Measurements from ENCODE around the gene OR2S2.
"Not testable (repeated sequence)": the region's sequence is repeated elsewhere in the genome, so short reads cannot be mapped to it uniquely, and the experiment has no call there.

The OR2S2 gene, protein sequence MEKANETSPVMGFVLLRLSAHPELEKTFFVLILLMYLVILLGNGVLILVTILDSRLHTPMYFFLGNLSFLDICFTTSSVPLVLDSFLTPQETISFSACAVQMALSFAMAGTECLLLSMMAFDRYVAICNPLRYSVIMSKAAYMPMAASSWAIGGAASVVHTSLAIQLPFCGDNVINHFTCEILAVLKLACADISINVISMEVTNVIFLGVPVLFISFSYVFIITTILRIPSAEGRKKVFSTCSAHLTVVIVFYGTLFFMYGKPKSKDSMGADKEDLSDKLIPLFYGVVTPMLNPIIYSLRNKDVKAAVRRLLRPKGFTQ

DNA sequence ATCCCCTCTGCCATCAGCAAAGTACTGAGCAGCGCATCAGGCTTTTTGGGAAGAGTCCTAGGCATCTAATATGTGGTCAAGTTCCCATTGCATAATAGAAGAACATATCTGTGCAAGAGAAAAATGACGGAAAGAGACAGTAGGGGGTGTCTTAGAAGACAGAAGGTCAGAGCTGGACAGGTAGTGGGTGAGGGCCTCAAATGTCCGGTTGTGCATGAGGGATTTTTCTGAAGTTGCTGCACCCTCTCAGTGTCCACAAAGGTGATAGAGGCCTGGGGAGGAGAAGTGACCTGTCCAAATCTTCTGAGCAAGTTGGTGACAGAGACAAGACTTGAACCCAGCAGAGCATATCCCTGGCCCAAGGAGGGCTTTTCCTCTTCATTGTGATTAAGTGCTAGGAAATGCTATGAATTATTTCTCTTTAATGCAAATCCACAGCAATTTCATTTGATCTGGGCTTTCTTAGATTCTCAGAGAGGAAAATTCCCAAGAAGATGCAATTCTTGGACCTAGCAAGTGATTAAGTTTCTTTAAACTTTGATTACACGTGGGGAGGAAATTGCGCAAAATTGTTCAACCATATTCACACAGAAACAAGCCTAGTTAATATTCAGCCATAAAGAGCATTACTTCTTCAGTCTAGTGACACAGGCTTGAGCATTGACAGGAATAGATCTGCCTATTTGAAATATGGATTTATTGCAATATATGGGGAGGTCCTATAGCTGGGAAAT, at the start of gene OR2S2:
TSS of gene OR2S2 (minus strand) at position 51 of the 734 bp plus-strand sequence. CDS start 56 bp downstream, outside the sequence.
- no peak for DNase-seq (ENCODE audit: low read depth)
- TF ChIP-seq, protein P1, sequence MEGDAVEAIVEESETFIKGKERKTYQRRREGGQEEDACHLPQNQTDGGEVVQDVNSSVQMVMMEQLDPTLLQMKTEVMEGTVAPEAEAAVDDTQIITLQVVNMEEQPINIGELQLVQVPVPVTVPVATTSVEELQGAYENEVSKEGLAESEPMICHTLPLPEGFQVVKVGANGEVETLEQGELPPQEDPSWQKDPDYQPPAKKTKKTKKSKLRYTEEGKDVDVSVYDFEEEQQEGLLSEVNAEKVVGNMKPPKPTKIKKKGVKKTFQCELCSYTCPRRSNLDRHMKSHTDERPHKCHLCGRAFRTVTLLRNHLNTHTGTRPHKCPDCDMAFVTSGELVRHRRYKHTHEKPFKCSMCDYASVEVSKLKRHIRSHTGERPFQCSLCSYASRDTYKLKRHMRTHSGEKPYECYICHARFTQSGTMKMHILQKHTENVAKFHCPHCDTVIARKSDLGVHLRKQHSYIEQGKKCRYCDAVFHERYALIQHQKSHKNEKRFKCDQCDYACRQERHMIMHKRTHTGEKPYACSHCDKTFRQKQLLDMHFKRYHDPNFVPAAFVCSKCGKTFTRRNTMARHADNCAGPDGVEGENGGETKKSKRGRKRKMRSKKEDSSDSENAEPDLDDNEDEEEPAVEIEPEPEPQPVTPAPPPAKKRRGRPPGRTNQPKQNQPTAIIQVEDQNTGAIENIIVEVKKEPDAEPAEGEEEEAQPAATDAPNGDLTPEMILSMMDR (conservative IDR thresholded peaks at IDR 0.05; ENCODE audit: low read depth, low read length) = no peak
- no peak within 1 kb of the TSS for H3K4me3 ChIP-seq (ENCODE audit: low read depth, low read length)

DNA sequence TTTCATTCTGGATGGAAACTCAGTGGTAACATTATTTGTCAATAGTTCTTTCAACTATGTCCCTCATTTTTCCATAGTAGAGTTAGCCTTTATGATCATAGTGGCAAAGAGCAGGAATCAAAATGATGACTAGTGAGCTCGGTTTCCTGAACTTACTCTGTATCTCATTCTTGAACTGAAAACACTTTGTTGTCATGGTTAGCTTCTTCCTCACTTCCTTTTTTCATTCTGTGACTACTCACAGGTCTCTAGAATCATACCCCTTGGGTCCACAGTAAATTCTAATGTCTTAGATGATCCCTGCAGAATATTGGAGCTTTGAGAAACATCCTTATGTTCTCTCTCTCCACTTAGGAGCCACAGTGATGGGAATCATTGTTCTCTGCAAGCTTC, 49.4 kb upstream of the OR2S2 start:
- no peak for DNase-seq (ENCODE audit: low read depth)

DNA sequence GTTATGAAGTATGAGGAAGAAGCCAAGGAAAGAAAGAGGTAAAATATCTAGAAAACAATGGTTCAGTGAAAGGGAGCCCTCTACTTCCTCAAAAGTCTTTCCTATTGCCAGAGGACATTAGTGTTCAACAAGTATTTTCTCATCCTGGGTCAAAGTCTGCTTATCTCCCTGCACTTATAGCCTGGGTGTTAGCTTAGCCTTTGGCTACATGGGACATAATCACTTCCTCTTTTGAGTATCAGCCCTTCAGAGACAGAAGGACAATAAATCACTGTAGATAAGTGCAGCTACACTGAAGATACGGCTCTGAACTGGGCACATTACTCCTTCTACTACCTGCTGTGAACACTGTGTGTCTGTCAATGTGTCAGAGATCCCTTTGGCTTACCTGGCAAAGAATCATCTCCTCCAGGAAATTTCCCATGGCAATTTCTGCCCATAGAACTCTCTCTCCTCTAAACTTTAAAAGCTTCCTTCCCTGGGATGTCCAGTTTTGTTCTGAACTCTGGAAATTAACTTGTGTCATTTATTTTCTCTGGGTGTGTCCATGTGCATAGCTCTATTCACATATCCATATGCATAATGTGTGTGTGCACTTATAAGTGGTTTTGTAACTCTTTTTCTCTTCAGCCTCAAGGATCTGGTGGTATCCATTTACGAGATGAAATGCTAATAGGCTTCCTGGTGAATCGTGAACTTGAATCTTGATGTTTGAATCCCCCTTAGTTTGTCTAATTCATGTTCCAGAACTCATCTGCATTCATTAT, 48.8 kb upstream of the OR2S2 start:
- no peak overlapping the region for H3K4me3 ChIP-seq (ENCODE audit: low read depth, low read length)
- TF ChIP-seq, protein P1 (conservative IDR thresholded peaks at IDR 0.05; ENCODE audit: low read depth, low read length) = no peak
- no peak for DNase-seq (ENCODE audit: low read depth)

More for the DNA sequence above, 49.4 kb upstream of the OR2S2 start:
- TF ChIP-seq, protein P1 (conservative IDR thresholded peaks at IDR 0.05; ENCODE audit: low read depth, low read length) = no peak
- H3K4me3 ChIP-seq (ENCODE audit: low read depth, low read length) = no peak overlapping the region

DNA sequence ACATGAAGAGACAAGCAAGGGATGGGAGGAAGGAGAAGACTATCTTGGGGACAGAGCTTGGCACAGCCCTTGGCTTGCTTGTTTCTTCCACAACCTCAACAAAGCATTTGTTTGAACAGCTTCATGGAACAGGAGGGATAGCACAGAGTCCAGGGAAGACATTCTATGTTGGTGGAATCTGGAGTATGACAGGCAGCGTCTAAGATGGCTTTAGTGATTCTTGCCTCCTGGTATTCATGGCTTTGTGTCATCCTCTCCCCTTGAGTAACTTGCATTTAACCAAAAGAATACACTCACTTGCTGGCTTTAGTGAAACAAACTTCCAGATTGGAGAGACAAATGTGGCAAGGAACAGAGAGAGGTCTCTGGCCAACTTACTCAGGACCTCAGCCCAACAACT, 47.9 kb upstream of the OR2S2 start:
- H3K4me3 ChIP-seq (ENCODE audit: low read depth, low read length) = no peak overlapping the region

DNA sequence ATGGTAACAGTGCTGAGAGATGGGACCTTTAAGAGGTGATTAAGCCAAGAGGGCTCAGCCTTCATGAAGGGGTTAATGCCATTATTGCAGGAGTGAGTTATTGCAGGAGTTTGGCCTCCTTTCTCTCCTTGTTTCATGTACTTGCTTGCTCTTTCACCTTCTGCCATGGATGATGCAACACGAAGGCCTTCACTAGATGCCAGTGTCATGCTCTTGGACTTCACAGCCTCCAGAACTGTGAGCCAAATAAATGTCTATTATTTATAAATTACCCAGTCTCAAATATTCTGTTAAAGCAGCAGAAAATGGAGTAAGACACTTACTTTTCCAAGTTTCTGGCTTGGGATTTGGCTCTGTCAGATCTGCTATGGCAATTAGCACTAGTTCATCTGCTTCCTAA, 40.4 kb upstream of the OR2S2 start:
- TF ChIP-seq, protein P1 (conservative IDR thresholded peaks at IDR 0.05; ENCODE audit: low read depth, low read length) = no peak
- DNase-seq (ENCODE audit: low read depth) = no peak
- no peak overlapping the region for H3K4me3 ChIP-seq (ENCODE audit: low read depth, low read length)

More for the DNA sequence above, 47.9 kb upstream of the OR2S2 start:
- TF ChIP-seq, protein P1 (conservative IDR thresholded peaks at IDR 0.05; ENCODE audit: low read depth, low read length) = no peak
- no peak for DNase-seq (ENCODE audit: low read depth)

DNA sequence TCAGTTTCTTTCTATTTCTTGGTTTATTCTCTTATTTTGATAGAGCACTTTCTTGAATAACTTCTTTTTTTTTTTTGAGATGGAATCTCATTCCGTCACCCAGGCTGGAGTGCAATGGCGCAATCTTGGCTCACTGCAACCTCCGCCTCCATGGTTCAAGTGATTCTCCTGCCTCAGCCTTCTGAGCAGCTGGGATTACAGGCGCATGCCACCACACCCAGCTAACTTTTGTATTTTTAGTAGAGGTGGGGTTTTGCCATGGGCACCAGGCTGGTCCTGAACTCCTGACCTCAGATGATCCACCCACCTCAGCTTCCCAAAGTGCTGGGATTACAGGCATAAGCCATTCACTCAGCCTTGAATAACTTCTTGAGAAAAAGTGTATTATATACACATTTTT, 39.1 kb upstream of the OR2S2 start:
- DNase-seq (ENCODE audit: low read depth); H3K4me3 ChIP-seq (ENCODE audit: low read depth, low read length): not testable (repeated sequence)

DNA sequence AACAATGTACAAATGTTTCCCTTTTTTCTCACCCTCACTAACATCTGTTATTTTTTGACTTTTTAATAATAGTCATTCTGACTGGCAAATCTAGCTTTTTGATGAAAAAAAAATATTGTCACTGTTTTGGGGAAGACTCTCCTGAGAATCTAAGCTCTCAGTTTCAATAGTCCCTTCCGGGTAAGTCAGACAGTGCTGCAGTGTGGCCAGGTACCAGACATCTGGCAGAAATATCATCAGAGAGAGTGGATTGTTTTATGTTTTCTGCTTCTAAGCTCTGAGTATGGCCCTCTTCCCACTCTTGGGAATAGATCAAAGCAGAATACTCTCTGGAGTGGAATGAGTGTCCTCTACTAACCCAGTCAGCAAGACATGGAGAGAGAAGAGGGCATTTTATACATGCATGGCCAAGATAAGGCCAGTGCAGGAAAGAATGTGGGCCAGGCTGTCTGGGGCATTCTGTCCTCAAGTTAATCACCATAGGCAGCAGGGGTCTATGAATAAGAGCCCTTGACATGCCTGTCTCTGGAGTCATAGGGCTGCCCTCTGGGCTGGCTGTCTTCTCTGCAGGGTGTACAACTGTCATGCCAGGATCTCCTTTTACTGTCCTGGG, 38.5 kb upstream of the OR2S2 start:
- peak; percentile 40 for DNase-seq (ENCODE audit: low read depth)
- TF ChIP-seq, protein P1 (conservative IDR thresholded peaks at IDR 0.05; ENCODE audit: low read depth, low read length) = no peak
- H3K4me3 ChIP-seq (ENCODE audit: low read depth, low read length) = no peak overlapping the region
